IMR-90 (cell line): ENCODE data around the gene RRN3. TPM values are rescaled to one million over a fixed set of nuclear protein-coding genes. Genes with fewer than 3 reads are reported as not detected.

ENCODE experiments used
- ATAC-seq: fragments of 200-7000 bp; cut with Tn5 transposase; 2 replicates; pipeline ENCODE4 v1.9.1; 2020; ENCODE audit warnings: low read depth, mild to moderate bottlenecking, moderate library complexity
- BruUV-seq: library from RNA; stranded (reverse); fragments of 400-500 nt; replicated peaks from 2 replicates; lab custom pipeline; 2021; lab: Mats Ljungman, UMichigan
- CTCF ChIA-PET: fragments of 300-600 bp; formaldehyde crosslinking; extraction: SDS; loops from one replicate; lab custom pipeline; 2021; ENCODE audit warnings: antibody characterized with exemption; lab: Yijun Ruan, JAX
- POLR2A ChIA-PET: fragments of 300-600 bp; sonication (Branson Sonifier 250); formaldehyde crosslinking; loops from one replicate; lab custom pipeline; 2022; ENCODE audit warnings: antibody characterized with exemption; ENCODE audit not compliant: unreplicated experiment; lab: Charles Lee
- DNase-seq: peaks from one replicate; pipeline ENCODE4 v3.0.0; 2013
- H2AFZ ChIP-seq: replicated peaks from 2 replicates; pipeline ENCODE3; 2013; ENCODE audit warnings: low read length, mild to moderate bottlenecking; ENCODE audit not compliant: poor library complexity
- H2AK5ac ChIP-seq: 2 replicates; pipeline ENCODE4 v1.6.1; 2013; ENCODE audit warnings: low read depth, low read length, inconsistent platforms
- H2AK9ac ChIP-seq: replicated peaks from 2 replicates; pipeline ENCODE3; 2013; ENCODE audit warnings: mild to moderate bottlenecking, low read depth, low read length, moderate library complexity; ENCODE audit not compliant: poor library complexity
- H2BK120ac ChIP-seq: 2 replicates; pipeline ENCODE4 v1.6.1; 2013; ENCODE audit warnings: low read depth, low read length, inconsistent platforms
- H2BK15ac ChIP-seq: 3 replicates; pipeline ENCODE4 v1.6.1; 2013; ENCODE audit warnings: low read depth, low read length, inconsistent platforms
- H2BK20ac ChIP-seq: 2 replicates; pipeline ENCODE4 v1.6.1; 2013; ENCODE audit warnings: low read depth, mild to moderate bottlenecking, inconsistent platforms, low read length, moderate library complexity
- H2BK5ac ChIP-seq: 2 replicates; pipeline ENCODE4 v1.6.1; 2013; ENCODE audit warnings: mild to moderate bottlenecking, low read depth, low read length, inconsistent platforms; ENCODE audit not compliant: poor library complexity, severe bottlenecking
- H3K14ac ChIP-seq: replicated peaks from 2 replicates; pipeline ENCODE4 v1.6.1; 2013; ENCODE audit warnings: low read depth, low read length, inconsistent platforms
- H3K18ac ChIP-seq: 2 replicates; pipeline ENCODE4 v1.6.1; 2013; ENCODE audit warnings: low read depth, low read length, control low read depth
- H3K23ac ChIP-seq: 2 replicates; pipeline ENCODE4 v1.6.1; 2013; ENCODE audit warnings: low read depth, low read length, inconsistent platforms
- H3K27ac ChIP-seq: 2 replicates; pipeline ENCODE4 v1.5.1; 2013; ENCODE audit warnings: mild to moderate bottlenecking, control low read depth, low read length; ENCODE audit not compliant: insufficient read depth
- H3K27me3 ChIP-seq: 2 replicates; pipeline ENCODE4 v1.6.1; 2013; ENCODE audit warnings: low read length; ENCODE audit not compliant: control insufficient read depth, insufficient read depth
- H3K36me3 ChIP-seq: 2 replicates; pipeline ENCODE4 v1.6.1; 2013; ENCODE audit warnings: low read length, mixed read lengths; ENCODE audit not compliant: control insufficient read depth, insufficient read depth
- H3K4ac ChIP-seq: 2 replicates; pipeline ENCODE4 v1.6.1; 2013; ENCODE audit warnings: low read depth, low read length, inconsistent platforms
- H3K4me1 ChIP-seq: 2 replicates; pipeline ENCODE4 v1.6.1; 2013; ENCODE audit warnings: low read length, mixed read lengths; ENCODE audit not compliant: control insufficient read depth, insufficient read depth
- H3K4me2 ChIP-seq: 2 replicates; pipeline ENCODE4 v1.6.1; 2013; ENCODE audit warnings: low read depth, mild to moderate bottlenecking, control low read depth, low read length, moderate library complexity
- H3K4me3 ChIP-seq: 2 replicates; pipeline ENCODE4 v1.5.1; 2013; ENCODE audit warnings: low read depth, mild to moderate bottlenecking, control low read depth, low read length, moderate library complexity; ENCODE audit not compliant: insufficient read depth
- H3K56ac ChIP-seq: 2 replicates; pipeline ENCODE4 v1.6.1; 2013; ENCODE audit warnings: low read length, inconsistent platforms; ENCODE audit not compliant: insufficient read depth; ENCODE audit errors: extremely low read depth
- H3K79me1 ChIP-seq, 2 experiments: 2 replicates each; pipeline ENCODE4 v1.6.1; 2013; ENCODE audit warnings: low read length in 2 of 2, inconsistent platforms in 1 of 2, low read depth in 1 of 2
- H3K9ac ChIP-seq: 2 replicates; pipeline ENCODE4 v1.6.1; 2013; ENCODE audit warnings: low read depth, low read length, control low read depth
- H3K9me1 ChIP-seq: 2 replicates; pipeline ENCODE4 v1.6.1; 2013; ENCODE audit warnings: low read length, inconsistent platforms; ENCODE audit not compliant: insufficient read depth
- H3K9me3 ChIP-seq: 2 replicates; pipeline ENCODE4 v1.6.1; 2013; ENCODE audit warnings: low read length; ENCODE audit not compliant: control insufficient read depth, insufficient read depth
- H4K20me1 ChIP-seq: 2 replicates; pipeline ENCODE4 v1.6.1; 2013; ENCODE audit warnings: low read length, inconsistent platforms; ENCODE audit not compliant: insufficient read depth
- H4K5ac ChIP-seq: 2 replicates; pipeline ENCODE4 v1.6.1; 2013; ENCODE audit warnings: mild to moderate bottlenecking, low read depth, low read length, control low read depth
- H4K8ac ChIP-seq, 2 experiments: 2 replicates each; pipeline ENCODE4 v1.6.1; 2013; ENCODE audit warnings: low read depth in 2 of 2, low read length in 2 of 2, control low read depth in 1 of 2, inconsistent platforms in 1 of 2
- H4K91ac ChIP-seq: 2 replicates; pipeline ENCODE4 v1.6.1; 2013; ENCODE audit warnings: low read depth, low read length, inconsistent platforms; ENCODE audit not compliant: insufficient read depth
- BHLHE40 ChIP-seq: fragments of 150-350 bp; IDR thresholded peaks from 2 replicates; pipeline ENCODE4 v1.6.1; 2016; ENCODE audit warnings: mild to moderate bottlenecking, low read depth, low read length
- CTCF ChIP-seq: conservative IDR thresholded peaks from 2 replicates; pipeline ENCODE4 v1.5.1; 2012; ENCODE audit warnings: mild to moderate bottlenecking, low read depth, low read length, improper control_type of control experiment
- MAFK ChIP-seq: IDR thresholded peaks from 2 replicates; pipeline ENCODE4 v1.6.1; 2012; ENCODE audit warnings: low read depth, low read length, improper control_type of control experiment
- MAZ ChIP-seq: IDR thresholded peaks from 2 replicates; pipeline ENCODE4 v1.6.1; 2012; ENCODE audit warnings: low read depth, mild to moderate bottlenecking, low read length, improper control_type of control experiment, moderate library complexity, borderline replicate concordance
- MXI1 ChIP-seq: IDR thresholded peaks from 2 replicates; pipeline ENCODE4 v1.6.1; 2012; ENCODE audit warnings: low read depth, mild to moderate bottlenecking, low read length, moderate library complexity, borderline replicate concordance
- NFE2L2 ChIP-seq: fragments of 150-350 bp; IDR thresholded peaks from 2 replicates; pipeline ENCODE4 v1.6.1; 2016; ENCODE audit warnings: low read depth, mild to moderate bottlenecking, low read length
- POLR2A ChIP-seq: IDR thresholded peaks from 2 replicates; pipeline ENCODE4 v1.6.1; 2012; ENCODE audit warnings: mild to moderate bottlenecking, low read depth, low read length
- RAD21 ChIP-seq: IDR thresholded peaks from 2 replicates; pipeline ENCODE4 v1.6.1; 2012; ENCODE audit warnings: low read length, improper control_type of control experiment
- RCOR1 ChIP-seq: IDR thresholded peaks from 2 replicates; pipeline ENCODE4 v1.6.1; 2012; ENCODE audit warnings: mild to moderate bottlenecking, low read length, improper control_type of control experiment; ENCODE audit not compliant: insufficient replicate concordance
- RFX5 ChIP-seq: IDR thresholded peaks from 2 replicates; pipeline ENCODE4 v1.8.0; 2012; ENCODE audit warnings: low read depth, mild to moderate bottlenecking, low read length, moderate library complexity
- SMC3 ChIP-seq: fragments of 150-350 bp; IDR thresholded peaks from 2 replicates; pipeline ENCODE4 v1.6.1; 2016; ENCODE audit warnings: low read depth, mild to moderate bottlenecking, antibody characterized with exemption, low read length, moderate library complexity
- USF2 ChIP-seq: fragments of 150-350 bp; IDR thresholded peaks from 2 replicates; pipeline ENCODE4 v1.6.1; 2017; ENCODE audit warnings: mild to moderate bottlenecking, antibody characterized with exemption, low read length, low read depth
- WGBS, 2 experiments: methylation state at CpG; one replicate each; pipeline versions ENCODE4 v1.1.5 to v1.1.7; 2013; ENCODE audit warnings: missing lambda C conversion rate in 2 of 2; ENCODE audit not compliant: insufficient read length in 1 of 2; ENCODE audit errors: extremely low coverage in 2 of 2; 5-methylcytosine and 5-hydroxymethylcytosine counted together
- dilution Hi-C: fragments of 300-500 bp; cut with HindIII; formaldehyde crosslinking; loops from one replicate; pipeline ENCODE4 v1.14.3; 2018; ENCODE audit warnings: low sequenced_read_pairs; ENCODE audit not compliant: unreplicated experiment
- in situ Hi-C: fragments of 300-500 bp; cut with MboI; formaldehyde crosslinking; loops from 3 replicates; pipeline ENCODE4 v1.14.3; 2019; ENCODE audit warnings: low sequenced_read_pairs, inconsistent platforms, mixed read lengths
- intact Hi-C: fragments of 100-400 bp; cut with micrococcal nuclease; formaldehyde crosslinking; loops from 2 replicates; pipeline ENCODE4 v1.10.0; 2022
- polyA plus RNA-seq, 3 experiments: library from polyadenylated mRNA; depleted of rRNA; stranded (reverse); fragments of >200 nt; gene quantifications; 2 replicates each; pipeline ENCODE4 v1.2.3, GENCODE V29; 2012; ENCODE audit warnings: low replicate concordance in 1 of 3
- total RNA-seq: library from RNA; depleted of rRNA; stranded (reverse); fragments of >200 nt; gene quantifications from 2 replicates; pipeline ENCODE4 v1.2.3, GENCODE V29; 2012

The RRN3 gene
- total and polyA plus RNA-seq, 2 of the 4 experiments (the other 2 are of a cell fraction): 22.1 to 47.7 TPM

GRCh38 chr16:15059324-15059723 lies 34.7 kb downstream of the RRN3 start:
- WGBS, 2 experiments: no CpG with 5 or more reads among the region's 3 CpGs
- Histone ChIP-seq H4K8ac (no peak overlapping the region), H2BK120ac (no peak overlapping the region), H2AK9ac (no peak overlapping the region), H3K9me3 (no peaks in the 10 kb centered on the region), H2AK5ac (no peak overlapping the region), H2BK20ac (no peak overlapping the region), H4K91ac (no peak overlapping the region), H3K18ac (no peak overlapping the region), H4K5ac (no peak overlapping the region), H3K9ac (no peak overlapping the region), H3K56ac (no peak overlapping the region), H3K79me1 (peaks cover 9 to 16% of the 10 kb centered on the region in 2 experiments; a peak in 3 of 4 replicates), H2BK5ac (no peak overlapping the region), H3K14ac (no peak overlapping the region), H2AFZ (no peak overlapping the region), H4K20me1 (no peaks in the 10 kb centered on the region; the same call in 1 of the 2 replicates), H3K27me3 (no peaks in the 10 kb centered on the region), H3K27ac (no peak overlapping the region), H3K36me3 (peaks cover 29% of the 10 kb centered on the region), H3K4me1 (peaks cover 4% of the 10 kb centered on the region; the same call in 1 of the 2 replicates), H3K9me1 (peaks cover 4% of the 10 kb centered on the region), H3K4me2 (no peak overlapping the region), H3K23ac (no peak overlapping the region), H3K4me3 (no peak overlapping the region), H3K4ac (no peak overlapping the region), H2BK15ac (no peak overlapping the region)
- in situ Hi-C loops (no loop called here), intact Hi-C loops (no loop called here), dilution Hi-C loops (no loop called here)
- ATAC-seq (no peak), DNase-seq (no peak)
- TF ChIP-seq NFE2L2: no peak
- no peak for TF ChIP-seq MXI1
- no peak for TF ChIP-seq CTCF
- TF ChIP-seq USF2: no peak
- TF ChIP-seq RAD21: no peak
- TF ChIP-seq SMC3: no peak
- no peak for TF ChIP-seq MAFK
- TF ChIP-seq RCOR1: no peak
- no peak for TF ChIP-seq RFX5
- no peak for TF ChIP-seq MAZ
- TF ChIP-seq POLR2A: no peak
- TF ChIP-seq BHLHE40: no peak
- POLR2A ChIA-PET: no interaction called here
- CTCF ChIA-PET: no interaction called here
- BruUV-seq: no TSS peak
